ENCODE data around the gene ASPG.

- TF ChIP-seq ZNF671 (CRISPR knock-in tag; IDR thresholded peaks at IDR 0.05) = no peak
- no peak for TF ChIP-seq FOXP1 (CRISPR knock-in tag; IDR thresholded peaks at IDR 0.05; ENCODE audit: borderline replicate concordance)
- TF ChIP-seq E2F4 (CRISPR knock-in tag; IDR thresholded peaks at IDR 0.05; ENCODE audit: borderline replicate concordance, low read depth) = no peak
- TF ChIP-seq STAT6 (CRISPR knock-in tag; conservative IDR thresholded peaks at IDR 0.05; ENCODE audit: low read depth) = no peak
- TF ChIP-seq TEAD4 (CRISPR knock-in tag; IDR thresholded peaks at IDR 0.05) = no peak
- no peak for TF ChIP-seq ATF6 (CRISPR knock-in tag; IDR thresholded peaks at IDR 0.05)
- no peak for TF ChIP-seq CTCF (IDR thresholded peaks at IDR 0.05)
- no peak for TF ChIP-seq E2F5 (CRISPR knock-in tag; IDR thresholded peaks at IDR 0.05)
- no peak for TF ChIP-seq ZNF263 (CRISPR knock-in tag; IDR thresholded peaks at IDR 0.05; ENCODE audit: low read depth)
- no peak for TF ChIP-seq E2F1 (CRISPR knock-in tag; IDR thresholded peaks at IDR 0.05)
These were observed 76.3 kb downstream of the ASPG start for GRCh38 chr14:104161602-104162367.
